HepG2 (cell line): ENCODE measurements around the gene SLCO2B1. TPM values are rescaled to one million over a fixed set of nuclear protein-coding genes. Genes with fewer than 3 reads are reported as not detected.

Experiments
- HNF1A ChIP-seq, 2 experiments: sonication (generic) in 1 of 2; formaldehyde crosslinking in 1 of 2; IDR thresholded peaks; 2 replicates each; pipeline versions ENCODE4 v1.4.0 to v1.6.1; 2016 to 2020; ENCODE audit warnings: borderline replicate concordance in 1 of 2, low read depth in 1 of 2, mild to moderate bottlenecking in 1 of 2, missing genetic modification reagents in 1 of 2
- KDM6A ChIP-seq: IDR thresholded peaks from 2 replicates; pipeline ENCODE4 v1.6.1; 2016; ENCODE audit warnings: low read depth
- MAX ChIP-seq: IDR thresholded peaks from 2 replicates; pipeline ENCODE4 v1.6.1; 2012; ENCODE audit warnings: inconsistent platforms
- MED8 ChIP-seq: sonication (generic); formaldehyde crosslinking; IDR thresholded peaks from 2 replicates; pipeline ENCODE4 v1.8.1; 2023; ENCODE audit warnings: mild to moderate bottlenecking, missing genetic modification reagents; ENCODE audit not compliant: insufficient replicate concordance
- MXD4 ChIP-seq: IDR thresholded peaks from 2 replicates; pipeline ENCODE4 v1.6.1; 2016; ENCODE audit warnings: mild to moderate bottlenecking, missing biosample characterization, missing genetic modification reagents
- MYPOP ChIP-seq: sonication (generic); formaldehyde crosslinking; IDR thresholded peaks from 2 replicates; pipeline ENCODE4 v1.8.1; 2023; ENCODE audit warnings: mild to moderate bottlenecking, moderate library complexity, missing genetic modification reagents
- NFRKB ChIP-seq: fragments of 450-650 bp; IDR thresholded peaks from 2 replicates; pipeline ENCODE4 v1.6.1; 2017
- PAX8 ChIP-seq: sonication (generic); formaldehyde crosslinking; IDR thresholded peaks from 2 replicates; pipeline ENCODE4 v1.8.0; 2022; ENCODE audit warnings: mild to moderate bottlenecking, missing genetic modification reagents, borderline replicate concordance
- SOX13 ChIP-seq, 3 experiments: fragments of 450-650 bp in 1 of 3; sonication (generic) in 1 of 3; formaldehyde crosslinking in 1 of 3; IDR thresholded peaks in 2 of 3; conservative IDR thresholded peaks in 1 of 3; 2 replicates each; pipeline versions ENCODE4 v1.5.0 to v1.6.1; 2016 to 2020; ENCODE audit warnings: antibody characterized with exemption in 1 of 3, mild to moderate bottlenecking in 1 of 3, missing compliant biosample characterization in 1 of 3, missing genetic modification reagents in 1 of 3, moderate library complexity in 1 of 3
- ZBTB49 ChIP-seq: sonication (generic); formaldehyde crosslinking; IDR thresholded peaks from 2 replicates; pipeline ENCODE4 v1.4.0; 2020; ENCODE audit warnings: missing genetic modification reagents, borderline replicate concordance
- ZNF30 ChIP-seq: sonication (generic); formaldehyde crosslinking; IDR thresholded peaks from 2 replicates; pipeline ENCODE4 v1.5.0; 2020; ENCODE audit warnings: mild to moderate bottlenecking, missing genetic modification reagents
- ZNF777 ChIP-seq: sonication (generic); formaldehyde crosslinking; IDR thresholded peaks from 2 replicates; pipeline ENCODE4 v1.4.0; 2020; ENCODE audit warnings: missing genetic modification reagents
- ZSCAN20 ChIP-seq: sonication (generic); formaldehyde crosslinking; IDR thresholded peaks from 2 replicates; pipeline ENCODE4 v1.4.0; 2020; ENCODE audit warnings: missing genetic modification reagents, mild to moderate bottlenecking, borderline replicate concordance
- ZSCAN31 ChIP-seq: sonication (generic); formaldehyde crosslinking; IDR thresholded peaks from 2 replicates; pipeline ENCODE4 v1.5.0; 2020; ENCODE audit warnings: low read depth, mild to moderate bottlenecking, missing genetic modification reagents
- polyA plus RNA-seq, 8 experiments: library from polyadenylated mRNA; depleted of rRNA in 3 of 8; stranded (reverse) in 7 of 8; unstranded in 1 of 8; fragments of >200 nt; fragmentation: Illumina TruSeq in 4 of 8; extraction: Trizol in 4 of 8; gene quantifications; 2 replicates each; pipeline versions ENCODE4 v1.2.1 to v1.2.3, GENCODE V29; 2011 to 2016; ENCODE audit warnings: low read depth in 4 of 8, missing spikeins in 1 of 8, mixed read lengths in 1 of 8; ENCODE audit not compliant: insufficient read depth in 1 of 8
- total RNA-seq, 5 experiments: library from RNA; depleted of rRNA; stranded (reverse); fragments of >200 nt; fragmentation: Illumina TruSeq; extraction: Trizol; gene quantifications; 2 replicates each; pipeline ENCODE4 v1.2.3, GENCODE V29; 2016; ENCODE audit warnings: low read depth in 1 of 5

Gene SLCO2B1
- total and polyA plus RNA-seq, 2 of the 13 experiments (the other 11 are each of a cell fraction or from before 2014, with no cell fraction given) = 15.3 to 19.8 TPM

GRCh38 chr11:75204012-75204674, 53.2 kb downstream of the SLCO2B1 start (continued):
- TF ChIP-seq SOX13 (IDR thresholded peaks at IDR 0.05) = peak; percentile 19; the same call in 1 of the 2 replicates
- TF ChIP-seq SOX13 (CRISPR knock-in tag; conservative IDR thresholded peaks at IDR 0.05 in 1 of 2, IDR thresholded peaks at IDR 0.05 in 1 of 2) = peak in 1 of 2 experiments; percentile 78; a peak in 2 of 4 replicates
- TF ChIP-seq PAX8 (CRISPR knock-in tag) = 0 out of 2 replicates have a peak, but pooled peaks have one; percentile 24
- no peak for TF ChIP-seq ZNF30 (CRISPR knock-in tag)
- 0 out of 2 replicates have a peak, but pooled peaks have one; percentile 36 for TF ChIP-seq MYPOP (CRISPR knock-in tag)
- no peak for TF ChIP-seq ZNF777 (CRISPR knock-in tag)
- TF ChIP-seq MED8 (CRISPR knock-in tag) = peak; percentile 64
- no peak for TF ChIP-seq HNF1A (IDR thresholded peaks at IDR 0.05; ENCODE audit: low read depth)
- TF ChIP-seq HNF1A (CRISPR knock-in tag; IDR thresholded peaks at IDR 0.05; ENCODE audit: borderline replicate concordance) = 0 out of 2 replicates have a peak, but pooled peaks have one; percentile 25
- TF ChIP-seq ZSCAN31 (CRISPR knock-in tag) = peak; percentile 74
- TF ChIP-seq MXD4 (CRISPR knock-in tag) = no peak
- no peak for TF ChIP-seq ZBTB49 (CRISPR knock-in tag)
- TF ChIP-seq KDM6A (CRISPR knock-in tag) = peak; percentile 85
- no peak for TF ChIP-seq ZSCAN20 (CRISPR knock-in tag)
- peak; percentile 31; the same call in 1 of the 2 replicates for TF ChIP-seq MAX
- TF ChIP-seq NFRKB = no peak
